GM12892 (cell line): Measurements from ENCODE around the gene MTFR1L.

Source experiments
- POLR2A ChIP-seq: IDR thresholded peaks from 2 replicates; pipeline ENCODE4 v1.6.1; 2011; ENCODE audit warnings: low read depth, low read length, control low read depth
- POLR2AphosphoS5 ChIP-seq: IDR thresholded peaks from 2 replicates; pipeline ENCODE4 v1.6.1; 2011; ENCODE audit warnings: low read depth, low read length, control low read depth
- TAF1 ChIP-seq: IDR thresholded peaks from 2 replicates; pipeline ENCODE4 v1.6.1; 2011; ENCODE audit warnings: low read depth, mild to moderate bottlenecking, control low read depth, low read length, borderline replicate concordance

GRCh38 chr1:25770541-25771220 lies 49.1 kb upstream of the MTFR1L start:
- no peak for TF ChIP-seq POLR2A
- TF ChIP-seq POLR2AphosphoS5 = no peak
- no peak for TF ChIP-seq TAF1
